ENCODE results near the gene NETO1. TPM values are rescaled to one million over a fixed set of nuclear protein-coding genes. Genes with fewer than 3 reads are reported as not detected.

NETO1 gene
- total and polyA plus RNA-seq, 8 donors, result 0.14 to 0.59 (median 0.36) TPM; not detected in 4

GRCh38 chr18:72799106-72799505, 68.7 kb downstream of the NETO1 start:
- intact Hi-C loops (cut with DNase I), result no loop called here
- Histone ChIP-seq H3K4me1 (no peaks in the 10 kb centered on the region), H3K27me3 (no peaks in the 10 kb centered on the region), H3K4me3 (no peak overlapping the region), H3K27ac (no peak overlapping the region), H3K36me3 (no peaks in the 10 kb centered on the region), H3K9me3 (no peaks in the 10 kb centered on the region)
- DNase-seq (no peak), ATAC-seq (no peak)
- TF ChIP-seq CTCF (IDR thresholded peaks at IDR 0.05), result no peak

GRCh38 chr18:72783530-72783929, 84.3 kb downstream of the NETO1 start:
- Histone ChIP-seq H3K4me3 (no peak overlapping the region), H3K4me1 (no peaks in the 10 kb centered on the region), H3K9me3 (no peaks in the 10 kb centered on the region), H3K36me3 (no peaks in the 10 kb centered on the region), H3K27ac (no peak overlapping the region), H3K27me3 (no peaks in the 10 kb centered on the region)
- no peak for DNase-seq
- intact Hi-C loops (cut with DNase I), result no loop called here
- no peak for ATAC-seq
- TF ChIP-seq CTCF (IDR thresholded peaks at IDR 0.05), result no peak

GRCh38 chr18:72774914-72775313, 92.9 kb downstream of the NETO1 start:
- no peak for TF ChIP-seq CTCF (IDR thresholded peaks at IDR 0.05)
- DNase-seq (no peak), ATAC-seq (no peak)
- H3K36me3 ChIP-seq, result no peaks in the 10 kb centered on the region
- no peaks in the 10 kb centered on the region for H3K9me3 ChIP-seq
- no peaks in the 10 kb centered on the region for H3K27me3 ChIP-seq
- no peak overlapping the region for H3K4me3 ChIP-seq
- H3K4me1 ChIP-seq, result no peaks in the 10 kb centered on the region
- H3K27ac ChIP-seq, result no peak overlapping the region
- intact Hi-C loops (cut with DNase I), result no loop called here

GRCh38 chr18:72772916-72773315, 94.9 kb downstream of the NETO1 start:
- no peak for TF ChIP-seq CTCF (IDR thresholded peaks at IDR 0.05)

GRCh38 chr18:72768681-72769229, 99.0 kb downstream of the NETO1 start:
- TF ChIP-seq CTCF (IDR thresholded peaks at IDR 0.05), result no peak
- Histone ChIP-seq H3K27me3 (no peaks in the 10 kb centered on the region), H3K36me3 (no peaks in the 10 kb centered on the region), H3K4me1 (no peaks in the 10 kb centered on the region), H3K9me3 (no peaks in the 10 kb centered on the region), H3K4me3 (no peak overlapping the region), H3K27ac (no peak overlapping the region)
- ATAC-seq (no peak), DNase-seq (no peak)
- intact Hi-C loops (cut with DNase I), result no loop called here

More at GRCh38 chr18:72772916-72773315, 94.9 kb downstream of the NETO1 start:
- H3K9me3 ChIP-seq, result no peaks in the 10 kb centered on the region
- ATAC-seq (no peak), DNase-seq (no peak)
- intact Hi-C loops (cut with DNase I), result no loop called here
- H3K36me3 ChIP-seq, result no peaks in the 10 kb centered on the region
- no peak overlapping the region for H3K4me3 ChIP-seq
- no peaks in the 10 kb centered on the region for H3K27me3 ChIP-seq
- H3K4me1 ChIP-seq, result no peaks in the 10 kb centered on the region
- no peak overlapping the region for H3K27ac ChIP-seq

Data from left lung (tissue), 10 donors.